Gastroesophageal sphincter (tissue), 4 donors: Measurements from ENCODE around the gene RIC3. TPM values are rescaled to one million over a fixed set of nuclear protein-coding genes. Genes with fewer than 3 reads are reported as not detected.

ENCODE experiments used
- ATAC-seq: fragments of 150-250 bp; one replicate; pipeline ENCODE4 v1.9.1; 2016; ENCODE audit warnings: mild to moderate bottlenecking, moderate library complexity
- H3K27ac ChIP-seq, 4 donors: fragments of 200-600 bp; sonication (generic) in 3 of 4; 1 replicate in 3 of 4; 2 replicates in 1 of 4; pipeline ENCODE4 v1.5.1; 2016 to 2019
- H3K27me3 ChIP-seq: fragments of 200-600 bp; sonication (generic); one replicate; pipeline ENCODE4 v1.5.1; 2019
- H3K36me3 ChIP-seq, 2 donors: fragments of 200-600 bp; sonication (generic); one replicate each; pipeline ENCODE4 v1.5.1; 2019; ENCODE audit warnings: control low read depth in 1 of 2
- H3K4me1 ChIP-seq, 3 donors: fragments of 200-600 bp; sonication (generic); 1 replicate in 2 of 3; 2 replicates in 1 of 3; pipeline ENCODE4 v1.5.1; 2016 to 2019; ENCODE audit warnings: control low read depth in 2 of 3
- H3K4me3 ChIP-seq, 2 donors: fragments of 200-600 bp; sonication (generic); one replicate each; pipeline ENCODE4 v1.5.1; 2019; ENCODE audit warnings: mild to moderate bottlenecking in 1 of 2, moderate library complexity in 1 of 2
- H3K9me3 ChIP-seq, 3 donors: fragments of 200-600 bp; sonication (generic); one replicate each; pipeline ENCODE4 v1.5.1; 2017 to 2019; ENCODE audit warnings: control low read depth in 2 of 3
- CTCF ChIP-seq, 4 experiments: fragments of 200-600 bp in 2 of 4; fragments of 450-650 bp in 2 of 4; sonication (generic) in 1 of 4; IDR thresholded peaks; one replicate each; pipeline ENCODE4 v1.5.1; 2017 to 2019; ENCODE audit warnings: antibody characterized with exemption in 4 of 4, mild to moderate bottlenecking in 2 of 4, moderate library complexity in 2 of 4
- EP300 ChIP-seq: sonication (generic); formaldehyde crosslinking; IDR thresholded peaks from one replicate; pipeline ENCODE4 v1.6.1; 2017; ENCODE audit warnings: antibody characterized with exemption, mild to moderate bottlenecking
- POLR2A ChIP-seq, 2 donors: fragments of 450-650 bp; IDR thresholded peaks; one replicate each; pipeline ENCODE4 v1.6.1; 2017; ENCODE audit warnings: antibody characterized with exemption in 2 of 2, mild to moderate bottlenecking in 2 of 2, moderate library complexity in 1 of 2
- POLR2AphosphoS5 ChIP-seq: sonication (generic); formaldehyde crosslinking; IDR thresholded peaks from one replicate; pipeline ENCODE4 v1.6.1; 2017; ENCODE audit warnings: antibody characterized with exemption
- WGBS, 2 donors: methylation state at CpG; one replicate each; pipeline ENCODE4 v1.1.5; 2018; ENCODE audit warnings: low coverage in 1 of 2; 5-methylcytosine and 5-hydroxymethylcytosine counted together
- total RNA-seq, 4 donors: library from RNA; depleted of rRNA; stranded (reverse); fragments of >200 nt; gene quantifications; one replicate each; pipeline ENCODE4 v1.1.0, GENCODE V29; 2016

The RIC3 gene
- total RNA-seq, 4 donors from 2014 or later = 13.6 to 33.2 (median 20.9) TPM

- no peaks in the 10 kb centered on the region for H3K36me3 ChIP-seq
- no peak overlapping the region for H3K27ac ChIP-seq
- no peak overlapping the region for H3K4me3 ChIP-seq
- 54% methylated on average over 3 of the region's 4 CpGs; no CpG with 5 or more reads in 1 of the 2 donors for WGBS, 2 donors
- H3K4me1 ChIP-seq = no peaks in the 10 kb centered on the region
- no peak for ATAC-seq
- no peak for TF ChIP-seq POLR2AphosphoS5
- no peak for TF ChIP-seq EP300
- TF ChIP-seq CTCF (IDR thresholded peaks at IDR 0.05) = peak in 1 of 4 experiments; percentile 42
- no peaks in the 10 kb centered on the region for H3K9me3 ChIP-seq
- H3K27me3 ChIP-seq = peaks cover 32% of the 10 kb centered on the region
Observed at GRCh38 chr11:8209208-8209807, 40.5 kb upstream of the RIC3 start.

- Histone ChIP-seq H3K27ac (peak overlapping the region in 3 of 4 donors; percentile 45 to 62 (median 51)), H3K36me3 (no peaks in the 10 kb centered on the region), H3K9me3 (no peaks in the 10 kb centered on the region), H3K27me3 (peaks cover 38% of the 10 kb centered on the region), H3K4me1 (no peaks in the 10 kb centered on the region), H3K4me3 (peak overlapping the region in 1 of 2 donors; percentile 4)
- no peak for TF ChIP-seq CTCF (IDR thresholded peaks at IDR 0.05)
- TF ChIP-seq POLR2A (IDR thresholded peaks at IDR 0.05) = no peak
- TF ChIP-seq POLR2AphosphoS5 = no peak
- TF ChIP-seq EP300 = no peak
- no peak for ATAC-seq
- 32 to 35% methylated on average over 4 to 10 of the region's 20 CpGs for WGBS, 2 donors
Observed at GRCh38 chr11:8207080-8208000, 38.5 kb upstream of the RIC3 start.

- peak overlapping the region in 3 of 4 donors; percentile 45 to 62 (median 51) for H3K27ac ChIP-seq
- 35 to 76% methylated on average over 11 to 17 of the region's 31 CpGs for WGBS, 2 donors
- TF ChIP-seq POLR2A (IDR thresholded peaks at IDR 0.05) = no peak
- TF ChIP-seq CTCF (IDR thresholded peaks at IDR 0.05) = no peak
- no peak for TF ChIP-seq POLR2AphosphoS5
- no peak for TF ChIP-seq EP300
- no peaks in the 10 kb centered on the region for H3K4me1 ChIP-seq
- peak; percentile 48 for ATAC-seq
- peak overlapping the region in 1 of 2 donors; percentile 4 for H3K4me3 ChIP-seq
- no peaks in the 10 kb centered on the region for H3K9me3 ChIP-seq
- peaks cover 38% of the 10 kb centered on the region for H3K27me3 ChIP-seq
- H3K36me3 ChIP-seq = no peaks in the 10 kb centered on the region
Observed at GRCh38 chr11:8206251-8207079, 37.6 kb upstream of the RIC3 start.

GRCh38 chr11:8205566-8205965, 36.7 kb upstream of the RIC3 start:
- Histone ChIP-seq H3K27me3 (peaks cover 38% of the 10 kb centered on the region), H3K36me3 (no peaks in the 10 kb centered on the region), H3K4me3 (no peak overlapping the region), H3K9me3 (no peaks in the 10 kb centered on the region), H3K27ac (peak overlapping the region in 2 of 4 donors; percentile 4 to 50), H3K4me1 (no peaks in the 10 kb centered on the region)
- 83 to 86% methylated on average over 3 to 4 of the region's 8 CpGs for WGBS, 2 donors
- no peak for ATAC-seq
- no peak for TF ChIP-seq EP300
- no peak for TF ChIP-seq CTCF (IDR thresholded peaks at IDR 0.05)
- no peak for TF ChIP-seq POLR2AphosphoS5
- no peak for TF ChIP-seq POLR2A (IDR thresholded peaks at IDR 0.05)
